HG02798 (cell line): ENCODE measurements around the gene ENDOU.
A peak's percentile ranks its signal among the peaks of the same experiment; 100 is the strongest.

ENCODE experiments used
- ATAC-seq: cut with Tn5 transposase; IDR thresholded peaks from one replicate; pipeline ENCODE4 v1.9.1; 2021; ENCODE audit warnings: mild to moderate bottlenecking; ENCODE audit not compliant: unreplicated experiment, poor library complexity

ENDOU gene

DNA sequence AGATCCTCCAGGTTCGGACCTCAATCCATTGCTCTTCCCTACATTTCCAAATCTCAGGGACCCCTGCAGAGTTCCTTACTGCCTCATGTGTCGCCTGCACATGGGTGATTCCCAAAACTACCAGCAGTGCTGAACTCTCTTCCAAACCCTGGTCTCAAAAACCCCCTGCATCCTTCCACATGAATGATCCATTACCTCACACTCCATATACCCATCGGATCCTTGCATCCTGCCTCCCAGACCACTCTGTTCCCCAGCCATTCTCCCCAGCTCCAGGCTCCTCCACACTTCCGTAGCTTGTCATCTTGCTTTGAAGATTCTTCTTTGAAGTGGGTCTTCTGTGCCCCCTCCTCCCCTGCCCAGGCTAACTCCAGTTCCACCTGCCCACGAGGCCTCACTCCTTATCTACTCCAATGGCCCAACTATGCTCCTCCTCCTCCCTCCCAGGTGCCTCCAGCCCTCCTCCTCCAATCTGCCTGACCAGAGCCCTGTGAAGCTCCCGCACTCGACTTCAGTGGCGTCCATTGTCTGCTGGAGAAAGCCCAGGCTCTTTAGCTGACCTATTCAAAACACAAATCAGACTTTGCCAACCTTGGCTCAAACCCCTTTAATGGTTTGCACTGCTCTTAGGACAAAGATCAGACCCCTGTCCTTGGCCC, 19.6 kb upstream of the ENDOU start:
- ATAC-seq: no peak

GRCh38 chr12:47744005-47744651, 18.8 kb upstream of the ENDOU start:
- no peak for ATAC-seq

- no peak for ATAC-seq
Observed at GRCh38 chr12:47743311-47743860, 18.1 kb upstream of the ENDOU start.

- ATAC-seq: no peak
Observed at GRCh38 chr12:47742253-47742825, 17.0 kb upstream of the ENDOU start.

- ATAC-seq: peak; percentile 28
Observed at GRCh38 chr12:47741340-47741703, 16.0 kb upstream of the ENDOU start.

DNA sequence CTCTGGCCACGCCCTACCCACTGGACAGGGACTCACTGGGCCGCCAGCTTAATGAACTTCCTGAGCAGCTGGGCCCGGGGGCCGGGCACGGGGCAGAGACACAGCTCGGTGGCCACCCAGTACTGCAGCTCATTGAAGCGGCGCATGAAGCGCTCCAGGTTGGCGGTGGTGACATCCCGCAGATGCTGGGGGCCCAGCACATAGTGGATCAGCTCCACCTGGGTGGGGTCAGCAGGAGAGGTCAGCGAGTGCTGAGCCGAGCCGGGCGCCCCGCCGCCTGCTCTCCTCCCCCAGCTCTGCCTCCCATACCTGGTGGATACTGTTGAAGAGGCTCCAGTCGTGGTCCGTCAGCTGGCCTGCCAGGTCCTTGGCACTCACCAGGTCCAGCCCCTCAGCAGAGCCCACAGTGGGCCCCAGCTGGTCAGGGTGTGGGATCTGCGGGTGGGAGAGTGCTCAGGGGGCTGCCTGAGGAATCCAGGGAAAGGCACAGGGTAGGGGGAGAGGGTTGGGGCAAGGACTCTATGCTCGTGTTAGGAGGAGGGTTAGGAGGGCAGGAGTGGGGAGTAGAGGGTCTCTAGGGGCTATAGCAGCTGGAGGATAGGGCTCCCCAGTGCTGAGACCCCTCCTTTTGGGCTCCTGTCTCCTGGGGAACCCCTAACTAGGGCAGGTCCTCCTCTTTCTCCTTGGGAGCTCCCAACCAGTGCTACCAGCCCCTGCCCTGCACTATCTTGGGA, 15.5 kb upstream of the ENDOU start:
- peak; percentile 5 for ATAC-seq

- peak; percentile 63 for ATAC-seq
Observed at GRCh38 chr12:47739979-47740378, 14.7 kb upstream of the ENDOU start.

GRCh38 chr12:47739297-47739696, 14.0 kb upstream of the ENDOU start:
- no peak for ATAC-seq

DNA sequence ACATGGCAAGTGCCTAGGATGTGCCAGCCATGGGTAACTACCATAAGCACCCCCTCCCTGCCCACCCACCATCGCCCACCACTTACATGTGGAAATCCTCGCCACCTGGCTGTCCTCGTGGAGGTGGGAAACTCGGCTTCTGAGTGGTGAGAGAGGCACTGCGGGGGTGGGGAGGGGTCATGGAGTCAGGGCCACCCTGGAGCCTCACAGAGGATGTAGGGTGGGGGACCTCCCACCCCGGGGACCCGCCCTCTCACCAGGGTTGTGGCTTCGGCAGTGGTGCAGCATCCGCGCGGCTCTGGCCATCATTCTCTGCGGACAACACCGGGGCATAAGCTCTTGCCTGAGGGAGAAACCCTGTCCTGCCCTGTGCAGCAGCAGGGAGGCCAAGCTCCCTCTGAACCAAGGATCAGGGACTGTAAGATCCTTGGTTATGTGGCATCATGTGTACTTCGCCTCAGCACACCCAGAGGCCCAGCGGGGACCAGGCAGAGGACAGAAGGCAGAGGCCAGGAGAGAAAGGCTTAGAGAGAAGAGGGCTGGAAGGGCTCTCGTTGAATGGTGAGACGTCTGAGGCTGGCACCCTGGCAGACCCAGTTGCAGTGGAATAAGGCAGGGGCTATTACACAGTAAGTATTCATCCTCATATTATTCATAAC, 12.8 kb upstream of the ENDOU start:
- no peak for ATAC-seq

DNA sequence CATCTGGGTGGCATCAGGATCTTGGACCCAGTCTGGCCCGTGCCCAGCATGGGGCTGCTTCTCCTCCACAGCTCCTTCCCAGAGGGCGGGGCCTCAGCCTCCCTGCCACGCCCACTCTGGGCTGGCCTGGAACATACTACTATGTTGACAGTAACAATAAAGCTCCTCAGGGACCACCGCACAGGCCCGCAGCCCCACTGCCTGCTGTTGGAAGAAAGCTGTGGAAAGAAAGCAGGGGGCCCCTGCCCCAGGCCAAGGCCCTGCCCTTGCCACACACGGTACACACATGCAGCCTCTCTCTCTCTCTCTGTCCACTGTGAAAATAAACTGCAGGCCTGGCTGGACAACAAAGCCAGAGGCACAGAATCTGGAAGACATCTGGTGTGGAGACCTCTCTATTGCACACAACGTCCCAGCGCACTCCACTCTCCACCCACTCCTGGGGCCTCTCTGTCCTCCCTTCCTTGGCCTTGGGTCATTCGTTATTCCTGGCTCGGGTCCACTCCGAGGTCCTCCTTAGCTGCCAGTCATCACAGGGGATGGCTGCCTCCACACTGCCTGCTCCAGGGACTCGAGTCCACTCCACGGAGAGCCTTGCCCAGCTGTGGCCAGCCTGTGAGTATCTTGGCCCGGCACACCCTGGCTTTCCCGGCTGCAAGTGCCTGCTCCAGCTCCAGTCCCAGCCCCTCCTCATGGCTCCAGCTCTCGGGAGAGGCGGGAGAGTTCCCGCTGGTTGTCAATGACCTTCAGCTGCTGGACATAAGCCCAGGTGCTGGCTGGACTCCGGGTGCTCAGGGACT, 11.8 kb upstream of the ENDOU start:
- no peak for ATAC-seq

DNA sequence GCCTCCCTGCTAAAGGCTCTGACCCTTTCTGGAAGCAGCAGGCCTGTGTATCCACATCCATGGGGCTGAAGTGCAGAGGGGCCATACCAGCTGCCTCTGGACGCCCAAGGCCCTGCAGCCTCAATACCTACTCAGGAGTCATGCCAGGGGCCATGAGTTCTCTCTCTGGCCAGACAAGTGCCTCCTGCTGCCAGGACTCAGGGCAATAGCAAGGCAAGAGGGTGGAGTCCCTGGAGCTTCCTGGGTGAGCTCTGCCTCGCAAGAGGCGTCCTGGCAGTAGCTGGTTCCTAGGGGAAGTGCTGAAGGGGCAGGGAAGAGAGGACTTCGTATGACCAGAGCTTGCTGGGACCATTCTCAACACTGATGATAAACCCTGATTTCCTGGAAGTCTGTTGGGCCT, 10.9 kb upstream of the ENDOU start:
- no peak for ATAC-seq

- ATAC-seq: no peak
Observed at GRCh38 chr12:47735649-47736048, 10.4 kb upstream of the ENDOU start.

- no peak for ATAC-seq
Observed at GRCh38 chr12:47734725-47735480, 9.6 kb upstream of the ENDOU start.

DNA sequence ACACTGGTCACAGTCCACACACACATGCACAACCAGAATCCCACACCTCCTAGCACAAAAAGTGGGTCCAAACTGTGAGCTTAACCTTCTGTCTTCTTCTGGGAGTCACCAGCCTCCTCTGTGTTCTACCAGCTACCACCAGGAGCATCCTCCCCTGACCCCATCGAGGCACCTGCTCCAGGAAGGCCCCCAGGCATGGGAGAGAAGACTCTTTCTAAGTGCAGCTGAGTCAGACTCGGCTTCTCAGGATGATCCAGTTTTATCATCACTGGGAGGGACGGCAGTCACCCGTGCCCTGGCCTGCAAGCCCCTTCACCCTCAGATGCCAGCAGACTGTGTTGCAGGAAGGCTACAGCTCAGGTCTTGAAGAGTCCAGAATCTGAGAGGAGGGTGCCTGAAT, 7.9 kb upstream of the ENDOU start:
- no peak for ATAC-seq

- ATAC-seq: no peak
Observed at GRCh38 chr12:47732504-47732903, 7.2 kb upstream of the ENDOU start.

DNA sequence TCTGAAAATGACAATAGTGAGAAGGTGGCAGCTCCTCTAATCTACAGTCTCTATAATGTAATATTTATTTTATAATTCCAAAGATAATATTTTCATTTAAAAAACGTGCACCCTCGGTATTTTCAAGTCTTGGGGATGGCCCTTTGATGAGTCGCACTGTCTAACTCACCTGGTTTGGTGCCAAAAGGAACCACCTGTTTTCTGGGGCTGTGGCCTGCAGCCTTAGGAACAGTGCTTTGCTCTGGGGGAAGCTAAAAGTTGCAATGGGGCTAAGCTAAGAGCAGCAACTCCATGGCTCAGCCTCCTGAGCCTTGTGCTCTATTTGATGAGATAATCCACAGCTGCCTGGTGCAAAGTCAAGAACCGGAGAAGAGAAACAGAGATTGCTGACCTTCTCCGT, 6.4 kb upstream of the ENDOU start:
- no peak for ATAC-seq

- no peak for ATAC-seq
Observed at GRCh38 chr12:47730341-47730744, 5.1 kb upstream of the ENDOU start.

DNA sequence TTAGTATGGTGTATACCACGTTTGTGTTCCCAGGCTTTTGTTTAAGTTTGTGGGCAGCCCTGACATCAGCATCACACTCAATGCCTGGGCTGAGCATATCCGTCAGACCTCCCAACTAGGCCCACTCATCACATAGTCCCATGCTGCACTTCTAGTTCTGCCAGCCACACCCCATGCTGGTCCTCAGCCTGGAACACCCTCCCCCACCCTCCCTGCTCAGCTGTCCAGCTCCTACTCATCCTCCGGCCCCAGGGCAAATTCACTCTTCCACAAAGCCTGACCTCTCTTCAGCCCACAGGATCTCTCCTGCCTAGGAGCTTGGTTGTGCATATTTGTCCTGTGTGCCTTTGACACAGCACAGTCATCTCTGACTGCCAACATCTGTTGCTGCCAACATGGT, 3.9 kb upstream of the ENDOU start:
- ATAC-seq: no peak

DNA sequence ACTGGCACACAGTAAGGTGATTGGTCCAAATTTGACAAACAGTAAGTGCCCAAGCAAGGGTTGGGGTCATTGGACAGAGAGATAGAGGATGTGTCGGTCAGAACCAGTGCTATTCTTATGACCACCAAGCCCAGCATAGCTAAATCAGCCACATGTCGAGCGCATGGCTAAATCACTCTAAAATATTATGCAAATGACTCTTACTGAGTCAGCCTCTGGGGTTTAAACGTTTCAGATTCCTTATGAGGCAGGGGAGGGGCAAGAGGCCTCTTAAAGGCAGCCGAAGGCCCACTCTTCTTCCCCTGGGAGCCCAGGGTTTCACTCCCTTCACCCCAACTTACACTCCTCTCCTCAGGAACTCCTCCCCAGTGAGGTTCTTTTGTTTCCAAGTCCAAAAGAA, 603 bp upstream of the ENDOU start:
- peak; percentile 83 for ATAC-seq
